ENCODE data around the gene KRTAP4-7.
"Not testable (repeated sequence)": the region's sequence is repeated elsewhere in the genome, so short reads cannot be mapped to it uniquely, and the experiment has no call there.

KRTAP4-7 gene

GRCh38 chr17:41111151-41111885 lies 27.4 kb downstream of the KRTAP4-7 start:
- no peak for DNase-seq

- peak; percentile 31 to 48 for DNase-seq
Measured at GRCh38 chr17:41116297-41116696, 32.3 kb downstream of the KRTAP4-7 start.

GRCh38 chr17:41117846-41118386 lies 34.0 kb downstream of the KRTAP4-7 start, which contains the start of gene KRTAP4-11:
TSS of gene KRTAP4-11 (minus strand) at chr17:41118373. CDS start at chr17:41118315, 58 bp downstream.
- DNase-seq: not testable (repeated sequence)

GRCh38 chr17:41118721-41119120 lies 34.8 kb downstream of the KRTAP4-7 start:
- DNase-seq: no peak

- DNase-seq: peak; percentile 2 to 23
Measured at GRCh38 chr17:41119696-41120690, 36.0 kb downstream of the KRTAP4-7 start.

GRCh38 chr17:41121742-41122141 lies 37.8 kb downstream of the KRTAP4-7 start:
- no peak for DNase-seq

- not testable (repeated sequence) for DNase-seq
Measured at GRCh38 chr17:41123292-41123990, 39.5 kb downstream of the KRTAP4-7 start.

GRCh38 chr17:41123991-41124371 lies 40.0 kb downstream of the KRTAP4-7 start, which contains the start of gene KRTAP4-12:
TSS of gene KRTAP4-12 (minus strand) at chr17:41124182. CDS start at chr17:41124122, 60 bp downstream.
- DNase-seq: not testable (repeated sequence)

- no peak for DNase-seq
Measured at GRCh38 chr17:41125064-41125463, 41.1 kb downstream of the KRTAP4-7 start.

GRCh38 chr17:41126412-41126811 lies 42.5 kb downstream of the KRTAP4-7 start:
- DNase-seq: no peak

GRCh38 chr17:41127371-41127770 lies 43.4 kb downstream of the KRTAP4-7 start:
- no peak for DNase-seq

GRCh38 chr17:41131979-41132378 lies 48.0 kb downstream of the KRTAP4-7 start:
- no peak for DNase-seq

- no peak for DNase-seq
Measured at GRCh38 chr17:41133880-41134735, 50.2 kb downstream of the KRTAP4-7 start.
